D721Med (cell line): ENCODE results near the gene RAD23B.

ENCODE experiments used
- DNase-seq: peaks from one replicate; pipeline ENCODE4 v3.0.0; 2011; ENCODE audit warnings: low spot score; ENCODE audit not compliant: insufficient read length
- FAIRE-seq: peaks from 2 replicates; lab custom pipeline; 2011; peaks lifted over from hg19 to GRCh38; lab: Jason Lieb, UNC
- TF ChIP-seq, protein P1 (sequence below): IDR thresholded peaks from 2 replicates; pipeline ENCODE4 v1.5.1; 2012; ENCODE audit warnings: mild to moderate bottlenecking, control low read depth; ENCODE audit not compliant: insufficient read depth; ENCODE audit errors: missing control alignments

RAD23B gene

DNA sequence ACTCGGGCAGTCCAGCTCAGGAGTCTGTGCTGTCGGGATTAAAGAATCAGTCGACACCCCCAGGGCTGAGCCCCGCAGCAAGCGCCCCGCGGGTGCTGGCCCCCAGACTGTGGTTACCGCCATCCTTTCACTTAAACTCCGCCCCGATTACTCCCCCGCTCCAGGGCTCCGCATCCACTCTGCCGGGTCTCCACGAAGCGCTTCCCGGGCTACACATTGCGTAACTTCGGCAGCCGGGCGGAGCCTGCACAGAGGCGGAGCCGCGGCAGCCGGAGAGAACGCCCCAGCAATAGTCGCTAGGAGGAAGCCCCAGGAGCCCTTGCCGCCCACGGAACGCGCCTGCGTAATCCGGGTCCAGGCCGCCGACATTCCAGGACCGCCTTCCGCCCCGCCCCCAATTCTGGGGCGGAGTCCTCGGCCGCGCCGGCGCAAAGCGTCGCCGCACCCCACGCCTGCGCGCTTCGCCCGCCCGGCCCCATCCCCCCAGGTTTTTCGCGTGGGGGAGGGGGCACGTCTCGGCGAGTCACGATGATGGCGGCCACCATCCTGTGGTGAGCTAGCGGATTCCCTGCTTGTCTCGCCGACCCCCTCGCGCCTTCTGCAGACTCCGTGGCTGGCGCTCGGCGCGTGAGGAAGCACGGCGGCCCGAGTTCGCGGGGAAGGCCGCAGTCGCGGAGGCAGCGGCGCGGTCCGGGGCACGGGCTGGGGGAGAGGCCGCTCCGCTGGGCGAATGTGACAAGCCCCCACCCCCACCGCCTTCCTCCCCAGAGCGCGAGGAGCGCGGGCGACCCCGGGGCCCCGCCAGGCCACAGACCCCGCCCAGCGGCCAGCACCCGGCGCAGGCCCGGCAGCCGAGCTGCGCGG, at the start of gene RAD23B:
RAD23B (plus strand) TSS at position 521 of the 864 bp plus-strand sequence. CDS start 351 bp downstream, outside the sequence.
- FAIRE-seq, result no peak
- TF ChIP-seq, protein P1, sequence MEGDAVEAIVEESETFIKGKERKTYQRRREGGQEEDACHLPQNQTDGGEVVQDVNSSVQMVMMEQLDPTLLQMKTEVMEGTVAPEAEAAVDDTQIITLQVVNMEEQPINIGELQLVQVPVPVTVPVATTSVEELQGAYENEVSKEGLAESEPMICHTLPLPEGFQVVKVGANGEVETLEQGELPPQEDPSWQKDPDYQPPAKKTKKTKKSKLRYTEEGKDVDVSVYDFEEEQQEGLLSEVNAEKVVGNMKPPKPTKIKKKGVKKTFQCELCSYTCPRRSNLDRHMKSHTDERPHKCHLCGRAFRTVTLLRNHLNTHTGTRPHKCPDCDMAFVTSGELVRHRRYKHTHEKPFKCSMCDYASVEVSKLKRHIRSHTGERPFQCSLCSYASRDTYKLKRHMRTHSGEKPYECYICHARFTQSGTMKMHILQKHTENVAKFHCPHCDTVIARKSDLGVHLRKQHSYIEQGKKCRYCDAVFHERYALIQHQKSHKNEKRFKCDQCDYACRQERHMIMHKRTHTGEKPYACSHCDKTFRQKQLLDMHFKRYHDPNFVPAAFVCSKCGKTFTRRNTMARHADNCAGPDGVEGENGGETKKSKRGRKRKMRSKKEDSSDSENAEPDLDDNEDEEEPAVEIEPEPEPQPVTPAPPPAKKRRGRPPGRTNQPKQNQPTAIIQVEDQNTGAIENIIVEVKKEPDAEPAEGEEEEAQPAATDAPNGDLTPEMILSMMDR, result no peak
- peak; percentile 57 for DNase-seq

DNA sequence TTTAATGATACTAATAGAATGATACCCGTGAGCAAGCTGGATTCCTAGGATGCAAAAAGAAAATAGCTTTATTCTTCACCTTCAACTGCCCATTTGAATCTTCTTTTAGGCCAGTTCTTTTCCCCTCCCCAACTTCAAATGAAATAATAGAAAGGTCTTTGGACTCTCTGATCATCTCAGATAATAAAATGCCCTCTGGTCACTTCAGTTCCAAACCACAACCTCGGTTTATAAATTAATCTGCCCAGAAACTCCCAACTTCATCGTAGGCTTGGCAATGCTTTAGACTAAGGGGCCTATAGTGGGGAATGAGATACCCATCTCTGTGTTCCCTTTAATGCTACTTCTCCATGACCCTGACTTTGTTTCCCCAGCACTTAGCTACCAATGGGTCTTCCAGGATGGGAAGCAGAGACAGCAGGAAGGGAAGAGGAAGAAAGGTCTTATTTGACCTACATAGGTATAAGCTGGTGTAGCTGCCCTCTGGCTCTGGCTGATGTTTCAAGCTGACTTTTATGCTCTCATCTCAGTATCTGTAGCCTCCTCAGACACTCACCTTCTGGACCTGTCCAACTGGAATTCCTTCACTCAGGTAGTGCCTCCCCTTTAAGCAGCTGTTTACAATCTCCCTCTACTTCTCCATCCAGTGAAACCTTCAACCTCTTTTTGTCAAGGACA, 47.2 kb upstream of the RAD23B start:
- FAIRE-seq (no peak), DNase-seq (no peak)
- TF ChIP-seq, protein P1, result no peak

DNA sequence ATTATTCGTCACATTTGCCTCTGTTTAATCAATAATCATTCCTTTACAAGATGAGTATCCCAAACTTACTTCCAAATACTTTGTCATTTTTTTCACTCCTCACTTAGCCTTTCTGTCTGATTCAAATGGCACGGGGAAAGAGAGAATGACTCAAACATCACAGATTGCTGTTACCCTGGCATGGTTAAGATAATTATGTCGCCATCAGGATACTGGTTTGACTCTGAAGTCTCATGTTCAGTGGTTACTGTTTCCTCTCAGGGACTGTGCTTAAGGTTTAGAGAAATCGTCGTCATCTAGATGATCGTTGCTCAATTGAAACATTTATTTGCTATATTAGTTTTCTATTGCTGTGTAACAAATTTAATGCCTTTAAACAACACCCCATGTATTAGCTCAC, 45.2 kb upstream of the RAD23B start:
- DNase-seq, result no peak

DNA sequence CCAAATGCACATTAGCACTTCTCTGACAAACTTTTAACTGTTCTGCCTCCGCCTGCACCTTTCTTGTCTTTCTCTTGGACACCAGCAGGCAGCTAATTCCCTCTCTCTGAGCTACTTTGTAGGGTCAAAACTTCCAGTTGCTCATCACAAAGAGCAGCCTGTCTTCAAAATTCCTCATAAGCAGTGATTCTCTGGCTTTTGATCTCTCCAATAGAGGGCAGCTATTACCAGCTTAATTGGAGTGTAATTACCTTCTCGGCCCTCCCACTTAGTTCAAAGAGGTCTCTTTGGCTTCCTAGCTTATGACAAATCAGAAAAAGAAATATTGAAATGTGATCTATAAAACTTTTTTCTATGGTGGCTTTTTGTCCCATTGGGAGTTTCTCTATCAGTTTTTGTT, 43.6 kb upstream of the RAD23B start:
- TF ChIP-seq, protein P1, result peak; percentile 35
- no peak for DNase-seq
- FAIRE-seq, result no peak

More for the DNA sequence above, 45.2 kb upstream of the RAD23B start:
- no peak for FAIRE-seq
- TF ChIP-seq, protein P1, result no peak

DNA sequence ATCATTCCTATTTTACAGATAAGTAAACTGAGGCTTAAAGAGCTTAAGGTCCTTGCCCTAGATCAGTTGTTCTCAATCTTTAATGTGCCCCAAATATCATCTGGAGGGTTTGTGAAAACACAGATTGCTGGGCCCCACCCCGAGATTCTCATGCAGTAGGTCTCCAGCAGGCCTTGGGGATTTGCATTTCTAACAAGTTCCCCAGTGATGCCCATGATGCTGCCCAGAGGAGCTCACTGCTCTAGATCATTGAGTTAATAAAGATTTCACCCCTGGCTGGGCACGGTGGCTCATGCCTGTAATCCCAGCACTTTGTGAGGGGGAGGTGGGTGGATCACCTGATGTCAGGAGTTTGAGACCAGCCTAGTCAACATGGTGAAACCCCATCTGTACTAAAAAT, 42.8 kb upstream of the RAD23B start:
- FAIRE-seq (no peak), DNase-seq (no peak)
- TF ChIP-seq, protein P1, result no peak

DNA sequence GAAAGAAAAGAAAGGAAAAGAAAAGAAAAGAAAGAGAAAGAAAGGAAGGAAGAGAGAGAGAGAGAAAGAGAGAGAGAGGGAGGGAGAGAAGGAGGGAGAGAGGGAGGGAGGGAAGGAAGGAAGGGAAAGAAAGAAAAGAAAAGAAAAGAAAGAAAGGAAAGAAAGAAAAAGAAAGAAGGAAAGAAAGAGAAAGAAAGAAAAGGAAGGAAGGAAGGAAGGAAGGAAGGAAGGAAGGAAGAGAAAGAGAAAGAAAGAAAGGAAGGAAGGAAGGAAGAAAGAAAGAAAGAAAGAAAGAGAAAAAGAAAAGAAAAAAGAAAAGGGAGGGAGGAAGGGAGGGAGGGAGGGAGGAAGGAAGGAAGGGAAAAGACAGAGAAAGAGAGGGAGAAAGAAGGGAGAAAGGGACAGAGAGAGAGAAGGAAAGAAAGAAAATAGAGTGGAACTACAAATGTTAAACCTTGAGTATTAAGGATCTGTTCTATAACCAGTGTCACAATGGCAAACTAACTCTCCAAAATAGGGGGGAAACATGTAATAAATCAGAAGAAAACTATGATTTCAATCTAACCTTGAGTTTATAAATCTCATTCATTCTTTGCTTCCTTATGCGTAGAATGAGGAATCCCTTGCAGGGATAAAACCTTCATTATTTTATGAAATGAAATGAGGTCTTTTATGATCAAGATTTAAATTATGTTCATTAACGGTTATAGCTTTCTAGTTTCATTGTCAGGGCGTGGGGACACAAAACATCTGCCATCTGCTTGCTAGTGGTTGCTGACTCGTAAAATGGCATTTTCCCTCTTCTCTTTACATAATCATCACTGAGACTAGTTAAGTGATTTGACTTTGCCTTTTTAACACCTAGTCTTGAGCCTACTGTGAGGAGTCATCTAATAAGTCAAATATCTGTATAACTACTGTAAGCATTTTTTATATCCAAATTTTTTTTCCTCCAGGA, 40.7 kb upstream of the RAD23B start:
- DNase-seq (no peak), FAIRE-seq (no peak)
- TF ChIP-seq, protein P1, result no peak
